ENCODE measurements around the gene PTPN9. TPM values are rescaled to one million over a fixed set of nuclear protein-coding genes. Genes with fewer than 3 reads are reported as not detected.

The PTPN9 gene
- total and polyA plus RNA-seq, 2 experiments from 2014 or later = 19.9 to 30.6 TPM

DNA sequence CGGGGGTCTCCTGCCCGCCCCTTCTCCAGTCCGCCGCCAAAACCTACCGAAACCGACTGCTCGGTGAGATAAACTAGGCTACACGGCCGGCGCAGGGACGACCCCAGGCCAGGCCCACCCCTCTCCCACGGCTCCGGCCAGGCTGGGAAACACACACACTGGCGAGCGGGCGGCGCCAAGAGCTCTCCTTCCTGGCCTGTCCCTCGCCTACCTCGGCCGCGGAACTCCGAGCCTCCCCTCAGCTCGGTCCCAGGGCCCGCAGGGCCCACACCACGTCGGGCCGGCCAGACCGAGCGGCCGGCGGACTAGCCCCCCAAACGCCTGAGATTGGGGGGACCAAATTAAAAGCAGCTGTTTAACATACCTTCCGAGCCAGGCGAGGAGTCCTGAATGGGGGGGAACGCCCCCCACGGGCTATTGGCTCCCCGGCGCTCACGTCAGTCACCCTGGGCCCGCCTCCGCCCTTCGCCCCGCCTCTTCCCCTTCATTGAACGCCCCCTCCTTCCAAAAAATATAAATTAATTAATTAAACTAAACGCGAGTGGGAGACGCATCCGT, 123.6 kb downstream of the PTPN9 start:
- WGBS, 2 experiments (ENCODE audit: low coverage in 1 of 2, low lambda C conversion rate in 2 of 2, missing lambda C conversion rate in 2 of 2) = 1 to 2% methylated on average over 35 to 37 of the region's 48 CpGs
- Histone ChIP-seq H3K79me2 (ENCODE audit: insufficient read depth) (peaks cover 9% of the 10 kb centered on the region), H4K20me1 (ENCODE audit: insufficient read depth) (no peaks in the 10 kb centered on the region), H3K9me2 (ENCODE audit: insufficient read depth) (no peaks in the 10 kb centered on the region), H2AFZ (peak overlapping the region; percentile 87), H3K27me3 (replicated peaks; ENCODE audit: insufficient read depth) (no peaks in the 10 kb centered on the region), H3K4me2 (ENCODE audit: unreplicated experiment) (peak overlapping the region; percentile 83), H3K4me3 (peak overlapping the region; percentile 93), H3K9ac (peak overlapping the region; percentile 96), H3K36me3 (ENCODE audit: low read depth) (no peaks in the 10 kb centered on the region), H3K4me1 (ENCODE audit: insufficient read depth) (peaks cover 21% of the 10 kb centered on the region), H3K27ac (peak overlapping the region; percentile 91), H3K9me3 (ENCODE audit: low read depth) (no peaks in the 10 kb centered on the region), H3F3A (ENCODE audit: insufficient read depth) (peaks cover 36% of the 10 kb centered on the region)
- TF ChIP-seq EZH2phosphoT487 (IDR thresholded peaks at IDR 0.05; ENCODE audit: insufficient read depth, low read depth) = no peak
- in situ Hi-C loops (cut with MboI) = no loop called here
- peak; percentile 96 for DNase-seq

- WGBS, 2 experiments (ENCODE audit: low coverage in 1 of 2, low lambda C conversion rate in 2 of 2, missing lambda C conversion rate in 2 of 2) = 0% methylated on average over 47 to 102 of the region's 116 CpGs
- peak overlapping the region; percentile 87 for H2AFZ ChIP-seq
- peak; percentile 85 for DNase-seq
Observed at GRCh38 chr15:75454471-75455378, 124.4 kb downstream of the PTPN9 start.

GRCh38 chr15:75453703-75454470, 125.2 kb downstream of the PTPN9 start:
- peak overlapping the region; percentile 91 for H3K27ac ChIP-seq
- no peaks in the 10 kb centered on the region for H3K9me2 ChIP-seq (ENCODE audit: insufficient read depth)
- peak overlapping the region; percentile 93 for H3K4me3 ChIP-seq
- peak overlapping the region; percentile 96 for H3K9ac ChIP-seq
- no peaks in the 10 kb centered on the region for H3K27me3 ChIP-seq (replicated peaks; ENCODE audit: insufficient read depth)
- peak overlapping the region; percentile 76 for H2AFZ ChIP-seq
- no peak for TF ChIP-seq EZH2phosphoT487 (IDR thresholded peaks at IDR 0.05; ENCODE audit: insufficient read depth, low read depth)
- no peak for TF ChIP-seq EZH2 (IDR thresholded peaks at IDR 0.05; ENCODE audit: insufficient read depth, poor library complexity, severe bottlenecking)
- WGBS, 2 experiments (ENCODE audit: low coverage in 1 of 2, low lambda C conversion rate in 2 of 2, missing lambda C conversion rate in 2 of 2) = 1% methylated on average over 50 to 51 of the region's 57 CpGs
- H3K79me2 ChIP-seq (ENCODE audit: insufficient read depth) = peaks cover 25% of the 10 kb centered on the region
- in situ Hi-C loops (cut with MboI) = no loop called here
- H3K36me3 ChIP-seq (ENCODE audit: low read depth) = no peaks in the 10 kb centered on the region
- peaks cover 52% of the 10 kb centered on the region for H3F3A ChIP-seq (ENCODE audit: insufficient read depth)
- peaks cover 31% of the 10 kb centered on the region for H3K4me1 ChIP-seq (ENCODE audit: insufficient read depth)
- H4K20me1 ChIP-seq (ENCODE audit: insufficient read depth) = no peaks in the 10 kb centered on the region
- peak overlapping the region; percentile 99 for H3K4me2 ChIP-seq (ENCODE audit: unreplicated experiment)
- no peaks in the 10 kb centered on the region for H3K9me3 ChIP-seq (ENCODE audit: low read depth)
- peak; percentile 100 for DNase-seq

More at GRCh38 chr15:75454471-75455378, 124.4 kb downstream of the PTPN9 start:
- no peaks in the 10 kb centered on the region for H3K27me3 ChIP-seq (replicated peaks; ENCODE audit: insufficient read depth)
- H3K27ac ChIP-seq = peak overlapping the region; percentile 91
- in situ Hi-C loops (cut with MboI) = no loop called here
- H3K9me3 ChIP-seq (ENCODE audit: low read depth) = no peaks in the 10 kb centered on the region
- peaks cover 44% of the 10 kb centered on the region for H3F3A ChIP-seq (ENCODE audit: insufficient read depth)
- H3K4me1 ChIP-seq (ENCODE audit: insufficient read depth) = peaks cover 23% of the 10 kb centered on the region
- H3K4me3 ChIP-seq = peak overlapping the region; percentile 93
- peak overlapping the region; percentile 96 for H3K9ac ChIP-seq
- peak overlapping the region; percentile 83 for H3K4me2 ChIP-seq (ENCODE audit: unreplicated experiment)
- H3K9me2 ChIP-seq (ENCODE audit: insufficient read depth) = no peaks in the 10 kb centered on the region
- TF ChIP-seq EZH2 (IDR thresholded peaks at IDR 0.05; ENCODE audit: insufficient read depth, poor library complexity, severe bottlenecking) (no peak), EZH2phosphoT487 (IDR thresholded peaks at IDR 0.05; ENCODE audit: insufficient read depth, low read depth) (no peak)
- H4K20me1 ChIP-seq (ENCODE audit: insufficient read depth) = no peaks in the 10 kb centered on the region
- H3K79me2 ChIP-seq (ENCODE audit: insufficient read depth) = peaks cover 17% of the 10 kb centered on the region
- H3K36me3 ChIP-seq (ENCODE audit: low read depth) = no peaks in the 10 kb centered on the region

Data from GM23248 (cell line).